Measurements from ENCODE around the gene NR3C1. TPM values are rescaled to one million over a fixed set of nuclear protein-coding genes. Genes with fewer than 3 reads are reported as not detected.
"Not testable (repeated sequence)": the region's sequence is repeated elsewhere in the genome, so short reads cannot be mapped to it uniquely, and the experiment has no call there.

Gene NR3C1
- total RNA-seq, 4 donors from 2014 or later = 29.7 to 79.2 (median 38.9) TPM

DNA sequence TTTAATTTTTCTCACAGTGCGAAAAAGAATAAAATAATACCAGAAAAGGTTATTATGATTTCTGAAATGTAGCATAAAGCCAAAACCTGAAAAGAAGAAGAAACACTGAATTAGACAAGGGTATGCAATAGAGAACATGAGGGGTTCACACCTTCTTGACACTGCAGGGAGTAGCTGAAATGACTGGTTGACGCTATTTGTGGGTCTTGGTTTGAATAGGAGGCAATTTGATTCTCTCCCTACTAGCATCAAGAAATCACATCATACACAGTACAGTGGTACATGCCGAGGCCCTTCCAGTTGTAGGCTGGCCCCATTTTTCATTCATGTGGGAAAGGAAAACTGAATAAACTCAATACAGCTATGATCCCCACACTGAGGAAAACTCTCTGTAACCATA, 68.6 kb downstream of the NR3C1 start:
- Histone ChIP-seq H3K27me3 (no peaks in the 10 kb centered on the region), H3K36me3 (no peaks in the 10 kb centered on the region), H3K4me3 (no peak overlapping the region), H3K4me1 (no peaks in the 10 kb centered on the region), H3K9me3 (no peaks in the 10 kb centered on the region), H3K27ac (no peak overlapping the region)
- DNase-seq = no peak
- TF ChIP-seq POLR2A (IDR thresholded peaks at IDR 0.05) = no peak
- TF ChIP-seq, protein P1, sequence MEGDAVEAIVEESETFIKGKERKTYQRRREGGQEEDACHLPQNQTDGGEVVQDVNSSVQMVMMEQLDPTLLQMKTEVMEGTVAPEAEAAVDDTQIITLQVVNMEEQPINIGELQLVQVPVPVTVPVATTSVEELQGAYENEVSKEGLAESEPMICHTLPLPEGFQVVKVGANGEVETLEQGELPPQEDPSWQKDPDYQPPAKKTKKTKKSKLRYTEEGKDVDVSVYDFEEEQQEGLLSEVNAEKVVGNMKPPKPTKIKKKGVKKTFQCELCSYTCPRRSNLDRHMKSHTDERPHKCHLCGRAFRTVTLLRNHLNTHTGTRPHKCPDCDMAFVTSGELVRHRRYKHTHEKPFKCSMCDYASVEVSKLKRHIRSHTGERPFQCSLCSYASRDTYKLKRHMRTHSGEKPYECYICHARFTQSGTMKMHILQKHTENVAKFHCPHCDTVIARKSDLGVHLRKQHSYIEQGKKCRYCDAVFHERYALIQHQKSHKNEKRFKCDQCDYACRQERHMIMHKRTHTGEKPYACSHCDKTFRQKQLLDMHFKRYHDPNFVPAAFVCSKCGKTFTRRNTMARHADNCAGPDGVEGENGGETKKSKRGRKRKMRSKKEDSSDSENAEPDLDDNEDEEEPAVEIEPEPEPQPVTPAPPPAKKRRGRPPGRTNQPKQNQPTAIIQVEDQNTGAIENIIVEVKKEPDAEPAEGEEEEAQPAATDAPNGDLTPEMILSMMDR (IDR thresholded peaks at IDR 0.05) = no peak

DNA sequence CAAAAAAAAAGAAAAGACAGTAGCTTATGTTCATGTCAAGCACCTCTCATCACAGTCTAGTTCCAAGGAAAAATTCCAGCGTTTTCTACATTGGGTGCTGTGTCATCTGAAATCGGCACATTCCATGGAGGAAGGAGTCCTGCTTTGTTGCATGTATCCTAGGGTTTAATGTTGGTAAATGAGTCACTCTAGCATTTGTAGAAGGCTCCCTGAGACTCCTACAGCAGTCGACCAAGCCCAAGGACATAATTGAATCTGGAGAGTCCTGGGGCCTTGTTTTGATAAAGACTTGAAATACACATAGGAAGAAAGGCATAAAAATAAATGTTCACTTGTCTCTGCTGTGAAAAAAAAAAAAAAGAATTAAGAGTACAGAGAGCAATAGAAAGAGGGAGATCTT, 69.1 kb downstream of the NR3C1 start:
- not testable (repeated sequence) for DNase-seq, H3K9me3 ChIP-seq, H3K4me3 ChIP-seq, H3K27me3 ChIP-seq, H3K27ac ChIP-seq, H3K4me1 ChIP-seq, H3K36me3 ChIP-seq

DNA sequence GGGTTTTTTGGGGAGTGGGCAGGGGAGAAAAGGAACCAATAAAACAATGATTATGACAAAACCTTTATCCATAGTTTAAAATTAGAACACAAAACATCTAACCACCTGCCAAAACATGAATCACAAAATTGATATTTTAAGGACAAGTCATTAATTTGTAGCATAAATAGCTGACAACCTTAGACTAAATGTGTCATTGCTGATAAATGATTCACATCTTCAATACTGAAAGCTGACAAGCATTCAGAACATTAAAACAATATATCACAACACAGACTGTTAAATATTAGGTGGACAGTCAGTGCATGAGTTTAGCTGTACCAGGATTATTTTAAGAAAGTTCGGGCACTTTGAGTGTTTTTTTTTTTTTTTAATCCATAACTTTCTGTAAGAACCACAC, 71.5 kb downstream of the NR3C1 start:
- H3K9me3 ChIP-seq = no peaks in the 10 kb centered on the region
- no peak overlapping the region for H3K27ac ChIP-seq
- no peak for DNase-seq
- H3K4me1 ChIP-seq = no peaks in the 10 kb centered on the region
- H3K36me3 ChIP-seq = no peaks in the 10 kb centered on the region
- TF ChIP-seq, protein P1 (IDR thresholded peaks at IDR 0.05) = no peak
- TF ChIP-seq POLR2A (IDR thresholded peaks at IDR 0.05) = no peak
- no peaks in the 10 kb centered on the region for H3K27me3 ChIP-seq
- H3K4me3 ChIP-seq = no peak overlapping the region

DNA sequence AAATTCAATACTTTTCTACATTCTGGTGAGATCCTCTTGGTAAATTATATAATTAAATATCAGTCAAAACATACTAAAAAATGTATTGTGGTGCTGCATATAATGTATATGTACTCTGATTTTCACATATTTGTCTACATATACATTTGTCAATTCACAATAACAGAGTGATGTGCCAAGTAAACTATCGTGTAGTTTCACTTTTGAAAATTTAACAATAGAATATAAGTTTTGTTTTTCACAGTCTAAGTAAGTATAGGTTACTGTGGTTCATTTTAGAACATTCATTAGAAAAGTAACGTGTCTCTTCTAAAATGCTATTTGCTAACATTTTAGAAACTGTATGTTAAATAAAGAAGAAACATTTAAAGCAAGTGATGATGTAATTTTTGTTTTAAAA, 73.6 kb downstream of the NR3C1 start:
- Histone ChIP-seq H3K9me3 (no peaks in the 10 kb centered on the region), H3K27me3 (no peaks in the 10 kb centered on the region), H3K4me1 (no peaks in the 10 kb centered on the region), H3K36me3 (no peaks in the 10 kb centered on the region), H3K4me3 (no peak overlapping the region), H3K27ac (no peak overlapping the region)
- TF ChIP-seq POLR2A (IDR thresholded peaks at IDR 0.05) = no peak
- TF ChIP-seq, protein P1 (IDR thresholded peaks at IDR 0.05) = no peak
- no peak for DNase-seq

DNA sequence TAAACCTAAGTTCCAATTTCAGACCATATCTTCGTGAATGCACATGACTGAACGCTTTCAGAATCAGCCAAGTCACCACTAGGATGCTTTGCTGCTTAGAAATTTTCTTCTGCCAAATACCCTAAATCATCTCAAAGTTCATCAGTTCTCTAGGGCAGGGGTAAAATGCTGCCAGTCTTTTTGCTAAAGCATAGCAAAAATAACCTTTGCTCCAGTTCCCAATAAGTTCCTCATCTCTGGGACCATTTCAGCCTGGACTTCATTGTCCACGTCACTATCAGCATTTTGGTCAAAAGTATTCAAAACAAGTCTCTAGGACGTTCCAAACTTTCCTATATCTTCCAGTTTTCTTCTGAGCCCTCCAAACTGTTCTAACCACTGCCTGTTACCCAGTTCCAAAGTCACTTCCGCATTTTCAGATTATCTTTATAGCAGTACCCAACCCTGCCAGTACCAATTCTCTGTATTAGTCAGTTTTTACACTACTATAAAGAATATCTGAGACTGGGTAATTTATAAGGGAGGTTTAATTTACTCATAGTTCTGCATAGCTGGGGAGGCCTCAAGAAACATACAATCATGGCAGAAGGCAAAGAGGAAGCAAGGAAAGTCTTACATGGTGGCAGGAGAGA, 74.8 kb downstream of the NR3C1 start:
- no peaks in the 10 kb centered on the region for H3K36me3 ChIP-seq
- no peak for DNase-seq
- H3K4me1 ChIP-seq = no peaks in the 10 kb centered on the region
- TF ChIP-seq POLR2A (IDR thresholded peaks at IDR 0.05) = no peak
- TF ChIP-seq, protein P1 (IDR thresholded peaks at IDR 0.05) = peak in 1 of 6 experiments; percentile 1
- H3K4me3 ChIP-seq = no peak overlapping the region
- no peaks in the 10 kb centered on the region for H3K27me3 ChIP-seq
- no peak overlapping the region for H3K27ac ChIP-seq
- no peaks in the 10 kb centered on the region for H3K9me3 ChIP-seq

DNA sequence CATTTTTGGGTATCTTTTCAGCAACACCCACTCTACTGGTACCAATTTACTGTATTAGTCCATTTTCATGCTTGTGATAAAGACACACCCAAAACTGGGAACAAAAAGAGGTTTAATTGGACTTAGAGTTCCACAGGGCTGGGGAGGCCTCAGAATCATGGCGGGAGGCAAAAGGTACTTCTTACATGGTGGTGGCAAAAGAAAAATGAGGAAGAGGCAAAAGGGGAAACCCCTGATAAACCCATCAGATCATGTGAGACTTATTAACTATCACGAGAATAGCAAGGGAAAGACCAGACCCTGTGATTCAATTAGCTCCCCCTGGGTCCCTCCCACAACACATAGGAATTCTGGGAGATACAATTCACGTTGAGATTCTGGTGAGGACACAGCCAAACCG, 78.4 kb downstream of the NR3C1 start:
- H3K4me3 ChIP-seq, H3K4me1 ChIP-seq, DNase-seq: not testable (repeated sequence)

DNA sequence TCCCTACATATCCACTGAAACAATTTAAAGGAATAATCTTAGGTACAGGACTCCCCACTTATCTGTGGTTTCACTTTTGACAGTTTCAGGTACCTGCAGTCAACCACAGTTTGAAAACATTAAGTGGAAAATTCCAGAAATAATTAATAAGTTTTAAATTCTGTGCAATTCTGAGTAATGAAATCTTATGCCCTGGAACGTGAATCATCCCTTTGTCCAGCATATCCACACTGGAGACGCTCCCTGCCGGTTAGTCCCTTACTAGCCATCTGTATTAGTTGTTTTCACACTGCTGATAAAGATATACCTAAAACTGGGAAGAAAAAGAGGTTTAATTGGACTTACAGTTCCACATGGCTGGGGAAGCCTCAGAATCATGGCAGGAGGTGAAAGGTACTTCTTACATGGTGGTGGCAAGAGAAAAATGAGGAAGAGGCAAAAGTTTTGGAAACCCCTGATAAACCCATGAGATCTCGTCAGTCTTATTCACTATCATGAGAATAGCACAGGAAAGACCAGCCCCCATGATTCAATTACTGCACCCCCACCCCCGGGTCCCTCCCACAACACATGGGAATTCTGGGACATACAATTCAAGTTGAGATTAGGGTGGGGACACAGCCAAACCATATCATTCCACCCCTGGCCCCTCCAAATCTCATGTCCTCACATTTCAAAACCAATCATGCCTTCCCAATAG, 80.4 kb downstream of the NR3C1 start:
- H3K9me3 ChIP-seq, H3K27me3 ChIP-seq, H3K4me3 ChIP-seq, H3K27ac ChIP-seq, H3K4me1 ChIP-seq, H3K36me3 ChIP-seq, DNase-seq: not testable (repeated sequence)

More for the DNA sequence above, 78.4 kb downstream of the NR3C1 start:
- H3K9me3 ChIP-seq, H3K27me3 ChIP-seq, H3K36me3 ChIP-seq, H3K27ac ChIP-seq: not testable (repeated sequence)
